K562 (cell line): ENCODE measurements around the gene EML5. TPM values are rescaled to one million over a fixed set of nuclear protein-coding genes. Genes with fewer than 3 reads are reported as not detected.

ENCODE experiments used
- DEAF1 ChIP-seq: fragments of 450-650 bp; formaldehyde crosslinking; IDR thresholded peaks from 2 replicates; pipeline ENCODE4 v1.4.0; 2020; ENCODE audit warnings: mild to moderate bottlenecking, moderate library complexity
- DNMT1 ChIP-seq: fragments of 450-650 bp; IDR thresholded peaks from 2 replicates; pipeline ENCODE4 v1.6.1; 2016; ENCODE audit warnings: antibody characterized with exemption, mild to moderate bottlenecking
- ELK3 ChIP-seq: fragments of 450-650 bp; formaldehyde crosslinking; IDR thresholded peaks from 2 replicates; pipeline ENCODE4 v1.4.0; 2020; ENCODE audit warnings: mild to moderate bottlenecking
- ERF ChIP-seq: fragments of 450-650 bp; formaldehyde crosslinking; IDR thresholded peaks from 2 replicates; pipeline ENCODE4 v1.4.0; 2020; ENCODE audit warnings: mild to moderate bottlenecking, mixed read lengths
- ESRRA ChIP-seq: fragments of 450-650 bp; IDR thresholded peaks from 2 replicates; pipeline ENCODE4 v1.6.1; 2014; ENCODE audit warnings: low read depth, mild to moderate bottlenecking, moderate library complexity, borderline replicate concordance
- HNRNPLL ChIP-seq: fragments of 200-400 bp; formaldehyde crosslinking; IDR thresholded peaks from 2 replicates; pipeline ENCODE4 v1.6.1; 2017; ENCODE audit warnings: low read length, low read depth, mild to moderate bottlenecking; ENCODE audit not compliant: poor library complexity, severe bottlenecking
- IFI16 ChIP-seq: fragments of 250-450 bp; sonication (Bioruptor Pico); IDR thresholded peaks from 2 replicates; pipeline ENCODE4 v2.1.2; 2022; ENCODE audit warnings: mild to moderate bottlenecking, inconsistent platforms
- RAD21 ChIP-seq, 2 experiments: fragments of 250-450 bp in 1 of 2; fragments of 450-650 bp in 1 of 2; sonication (Bioruptor Pico) in 1 of 2; formaldehyde crosslinking in 1 of 2; IDR thresholded peaks in 1 of 2; conservative IDR thresholded peaks in 1 of 2; 2 replicates each; pipeline versions ENCODE4 v1.4.0 to v1.8.0; 2020 to 2022; ENCODE audit warnings: mild to moderate bottlenecking in 2 of 2, moderate library complexity in 1 of 2
- RBM39 ChIP-seq: fragments of 200-400 bp; formaldehyde crosslinking; optimal IDR thresholded peaks from 2 replicates; pipeline ENCODE3; 2018; ENCODE audit warnings: low read depth, low read length
- ZNF431 ChIP-seq: sonication (generic); formaldehyde crosslinking; IDR thresholded peaks from 2 replicates; pipeline ENCODE4 v1.8.0; 2022; ENCODE audit warnings: mild to moderate bottlenecking, missing genetic modification reagents
- polyA plus RNA-seq, 8 experiments: library from polyadenylated mRNA; depleted of rRNA in 4 of 8; stranded (reverse) in 5 of 8; unstranded in 3 of 8; fragments of >200 nt; fragmentation: Nextera tagmentation in 2 of 8; fragmentation: Illumina TruSeq in 1 of 8; extraction: Ambion mirVana in 2 of 8; extraction: Trizol in 1 of 8; gene quantifications; 2 replicates each; pipeline versions ENCODE4 v1.2.1 to v1.2.3, GENCODE V29; 2011 to 2014; ENCODE audit warnings: inconsistent platforms in 1 of 8, missing spikeins in 1 of 8
- total RNA-seq, 7 experiments: library from RNA; depleted of rRNA in 6 of 7; stranded (reverse); fragments of >200 nt in 6 of 7; fragmentation: Illumina TruSeq in 2 of 7; extraction: Trizol in 2 of 7; gene quantifications; 2 replicates each; pipeline versions ENCODE4 v1.2.1 to v1.2.3, GENCODE V29; 2011 to 2021; ENCODE audit warnings: low replicate concordance in 1 of 7
- TF ChIP-seq, protein P1 (sequence below): sonication (generic); formaldehyde crosslinking; IDR thresholded peaks from 2 replicates; pipeline ENCODE4 v1.8.0; 2022; ENCODE audit warnings: mild to moderate bottlenecking, missing genetic modification reagents, borderline replicate concordance
- TF ChIP-seq, protein P2 (sequence below): fragments of 450-650 bp; IDR thresholded peaks from 2 replicates; pipeline ENCODE4 v1.6.1; 2016; ENCODE audit warnings: antibody characterized with exemption
- TF ChIP-seq, protein P3 (sequence below): fragments of 450-650 bp; formaldehyde crosslinking; IDR thresholded peaks from 2 replicates; pipeline ENCODE4 v1.4.0; 2022; ENCODE audit warnings: missing genetic modification characterization
- TF ChIP-seq, protein P4 (sequence below): fragments of 250-450 bp; sonication (Bioruptor Pico); IDR thresholded peaks from 2 replicates; pipeline ENCODE4 v1.5.0; 2021; ENCODE audit warnings: mild to moderate bottlenecking, borderline replicate concordance

EML5 gene
- total and polyA plus RNA-seq, 9 of the 15 experiments (the other 6 are each of a cell fraction or from before 2014, with no cell fraction given) = 0.06 to 0.34 (median 0.22) TPM

DNA sequence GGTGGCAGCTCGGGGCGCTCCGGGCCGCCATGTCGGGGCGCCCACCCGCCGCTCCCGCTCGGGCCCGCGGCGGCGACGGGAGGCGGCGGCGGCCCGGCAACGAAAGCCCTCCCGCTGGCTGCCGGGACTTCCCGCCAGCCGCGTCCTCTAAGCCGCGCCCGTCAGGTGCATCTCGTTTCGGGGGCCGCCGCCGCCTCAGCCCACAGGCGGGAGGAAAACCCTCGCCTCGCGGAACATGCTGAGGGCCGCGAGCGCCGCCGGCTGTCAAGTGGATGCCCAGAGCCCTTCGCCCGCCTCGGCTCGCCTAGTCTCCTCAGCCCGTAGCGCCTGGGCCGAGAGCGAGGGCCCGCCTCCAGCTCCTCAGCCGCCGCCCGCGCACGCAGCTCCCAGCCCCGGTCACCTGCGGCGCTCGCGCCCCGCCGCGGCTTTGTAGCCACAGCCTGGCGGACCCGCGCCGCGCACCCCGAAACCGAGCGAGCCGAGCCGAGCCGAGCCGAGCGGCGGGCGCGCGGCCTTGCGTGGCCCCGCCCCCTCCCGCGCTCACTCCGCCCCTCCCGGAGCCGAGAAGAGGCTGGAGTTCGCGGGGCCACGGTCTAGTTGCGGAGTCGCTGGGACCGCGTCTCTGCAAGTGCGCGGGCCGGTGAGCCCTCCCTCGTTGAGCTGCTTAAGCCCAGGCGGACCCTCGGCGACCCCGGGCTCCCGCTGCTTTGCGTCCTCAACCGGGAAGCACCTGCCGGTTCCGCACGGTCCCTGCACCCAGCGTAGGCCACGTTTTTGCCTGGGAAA is at the start of gene EML5 (continued):
- TF ChIP-seq, protein P1, sequence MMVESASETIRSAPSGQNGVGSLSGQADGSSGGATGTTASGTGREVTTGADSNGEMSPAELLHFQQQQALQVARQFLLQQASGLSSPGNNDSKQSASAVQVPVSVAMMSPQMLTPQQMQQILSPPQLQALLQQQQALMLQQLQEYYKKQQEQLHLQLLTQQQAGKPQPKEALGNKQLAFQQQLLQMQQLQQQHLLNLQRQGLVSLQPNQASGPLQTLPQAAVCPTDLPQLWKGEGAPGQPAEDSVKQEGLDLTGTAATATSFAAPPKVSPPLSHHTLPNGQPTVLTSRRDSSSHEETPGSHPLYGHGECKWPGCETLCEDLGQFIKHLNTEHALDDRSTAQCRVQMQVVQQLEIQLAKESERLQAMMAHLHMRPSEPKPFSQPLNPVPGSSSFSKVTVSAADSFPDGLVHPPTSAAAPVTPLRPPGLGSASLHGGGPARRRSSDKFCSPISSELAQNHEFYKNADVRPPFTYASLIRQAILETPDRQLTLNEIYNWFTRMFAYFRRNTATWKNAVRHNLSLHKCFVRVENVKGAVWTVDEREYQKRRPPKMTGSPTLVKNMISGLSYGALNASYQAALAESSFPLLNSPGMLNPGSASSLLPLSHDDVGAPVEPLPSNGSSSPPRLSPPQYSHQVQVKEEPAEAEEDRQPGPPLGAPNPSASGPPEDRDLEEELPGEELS (CRISPR knock-in tag) = no peak
- TF ChIP-seq, protein P2, sequence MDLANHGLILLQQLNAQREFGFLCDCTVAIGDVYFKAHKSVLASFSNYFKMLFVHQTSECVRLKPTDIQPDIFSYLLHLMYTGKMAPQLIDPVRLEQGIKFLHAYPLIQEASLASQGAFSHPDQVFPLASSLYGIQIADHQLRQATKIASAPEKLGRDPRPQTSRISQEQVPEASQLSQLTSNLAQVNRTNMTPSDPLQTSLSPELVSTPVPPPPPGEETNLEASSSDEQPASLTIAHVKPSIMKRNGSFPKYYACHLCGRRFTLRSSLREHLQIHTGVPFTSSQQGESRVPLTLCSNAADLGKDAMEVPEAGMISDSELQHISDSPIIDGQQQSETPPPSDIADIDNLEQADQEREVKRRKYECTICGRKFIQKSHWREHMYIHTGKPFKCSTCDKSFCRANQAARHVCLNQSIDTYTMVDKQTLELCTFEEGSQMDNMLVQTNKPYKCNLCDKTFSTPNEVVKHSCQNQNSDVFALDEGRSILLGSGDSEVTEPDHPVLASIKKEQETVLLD = no peak
- TF ChIP-seq ESRRA (no peak), DEAF1 (CRISPR knock-in tag) (peak; percentile 61), DNMT1 (no peak), RBM39 (no peak), HNRNPLL (peak; percentile 34), ELK3 (no peak), ZNF431 (CRISPR knock-in tag) (no peak), IFI16 (CRISPR knock-in tag) (no peak), ERF (no peak), RAD21 (CRISPR knock-in tag; conservative IDR thresholded peaks at IDR 0.05 in 1 of 2, IDR thresholded peaks at IDR 0.05 in 1 of 2) (peak; percentile 47 to 56; a peak in 3 of 4 replicates)
- TF ChIP-seq, protein P3, sequence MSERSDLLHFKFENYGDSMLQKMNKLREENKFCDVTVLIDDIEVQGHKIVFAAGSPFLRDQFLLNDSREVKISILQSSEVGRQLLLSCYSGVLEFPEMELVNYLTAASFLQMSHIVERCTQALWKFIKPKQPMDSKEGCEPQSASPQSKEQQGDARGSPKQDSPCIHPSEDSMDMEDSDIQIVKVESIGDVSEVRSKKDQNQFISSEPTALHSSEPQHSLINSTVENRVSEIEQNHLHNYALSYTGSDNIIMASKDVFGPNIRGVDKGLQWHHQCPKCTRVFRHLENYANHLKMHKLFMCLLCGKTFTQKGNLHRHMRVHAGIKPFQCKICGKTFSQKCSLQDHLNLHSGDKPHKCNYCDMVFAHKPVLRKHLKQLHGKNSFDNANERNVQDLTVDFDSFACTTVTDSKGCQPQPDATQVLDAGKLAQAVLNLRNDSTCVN (CRISPR knock-in tag) = no peak
- TF ChIP-seq, protein P4, sequence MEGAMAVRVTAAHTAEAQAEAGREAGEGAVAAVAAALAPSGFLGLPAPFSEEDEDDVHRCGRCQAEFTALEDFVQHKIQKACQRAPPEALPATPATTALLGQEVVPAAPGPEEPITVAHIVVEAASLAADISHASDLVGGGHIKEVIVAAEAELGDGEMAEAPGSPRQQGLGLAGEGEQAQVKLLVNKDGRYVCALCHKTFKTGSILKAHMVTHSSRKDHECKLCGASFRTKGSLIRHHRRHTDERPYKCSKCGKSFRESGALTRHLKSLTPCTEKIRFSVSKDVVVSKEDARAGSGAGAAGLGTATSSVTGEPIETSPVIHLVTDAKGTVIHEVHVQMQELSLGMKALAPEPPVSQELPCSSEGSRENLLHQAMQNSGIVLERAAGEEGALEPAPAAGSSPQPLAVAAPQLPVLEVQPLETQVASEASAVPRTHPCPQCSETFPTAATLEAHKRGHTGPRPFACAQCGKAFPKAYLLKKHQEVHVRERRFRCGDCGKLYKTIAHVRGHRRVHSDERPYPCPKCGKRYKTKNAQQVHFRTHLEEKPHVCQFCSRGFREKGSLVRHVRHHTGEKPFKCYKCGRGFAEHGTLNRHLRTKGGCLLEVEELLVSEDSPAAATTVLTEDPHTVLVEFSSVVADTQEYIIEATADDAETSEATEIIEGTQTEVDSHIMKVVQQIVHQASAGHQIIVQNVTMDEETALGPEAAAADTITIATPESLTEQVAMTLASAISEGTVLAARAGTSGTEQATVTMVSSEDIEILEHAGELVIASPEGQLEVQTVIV (CRISPR knock-in tag) = no peak
